Activated CD8-positive, alpha-beta memory T cell treated with anti-CD3 and anti-CD28 coated beads for 4 hours (primary cell): ENCODE data around the gene P3H3.
"Not testable (repeated sequence)": the region's sequence is repeated elsewhere in the genome, so short reads cannot be mapped to it uniquely, and the experiment has no call there.

Source experiments
- DNase-seq, 2 donors: peaks; one replicate each; pipeline ENCODE4 v3.0.0-alpha.2; 2020; ENCODE audit warnings: low read depth in 2 of 2

P3H3 gene

DNA sequence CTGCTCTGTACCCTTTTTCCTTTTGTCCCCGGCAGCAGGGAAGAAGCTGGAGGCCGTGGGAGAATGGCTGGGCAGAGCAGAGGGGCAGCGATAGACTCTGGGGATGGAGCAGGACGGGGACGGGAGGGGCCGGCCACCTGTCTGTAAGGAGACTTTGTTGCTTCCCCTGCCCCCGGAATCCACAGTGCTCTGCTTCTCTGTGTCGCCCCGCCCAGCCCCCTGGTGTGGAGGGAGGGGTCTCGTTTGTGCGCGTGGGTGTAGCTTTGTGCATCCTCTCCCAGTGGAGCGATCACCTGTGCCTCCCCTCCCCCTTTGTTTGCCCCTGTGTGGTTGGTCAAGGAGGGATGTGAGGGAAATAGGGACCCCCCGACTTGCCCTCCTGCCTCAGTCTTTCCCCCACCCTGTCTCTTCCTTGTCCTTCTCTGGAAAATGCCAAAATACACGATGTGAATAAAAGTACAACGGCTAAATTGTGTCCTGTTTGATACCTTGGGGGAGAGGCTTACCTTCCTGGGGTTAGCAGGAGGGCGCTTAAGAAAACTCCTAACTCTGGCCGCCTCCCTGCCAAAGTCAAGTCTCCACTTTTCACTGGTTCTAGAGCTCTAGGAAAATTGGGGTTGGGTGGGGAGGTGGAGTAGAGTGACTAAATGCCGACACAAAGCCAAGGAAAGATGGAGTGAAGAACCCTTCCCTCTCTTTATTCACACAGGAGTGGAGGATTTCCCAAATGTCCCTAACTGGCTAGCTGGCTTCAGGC lies 38.1 kb downstream of the P3H3 start:
- DNase-seq: no peak

DNA sequence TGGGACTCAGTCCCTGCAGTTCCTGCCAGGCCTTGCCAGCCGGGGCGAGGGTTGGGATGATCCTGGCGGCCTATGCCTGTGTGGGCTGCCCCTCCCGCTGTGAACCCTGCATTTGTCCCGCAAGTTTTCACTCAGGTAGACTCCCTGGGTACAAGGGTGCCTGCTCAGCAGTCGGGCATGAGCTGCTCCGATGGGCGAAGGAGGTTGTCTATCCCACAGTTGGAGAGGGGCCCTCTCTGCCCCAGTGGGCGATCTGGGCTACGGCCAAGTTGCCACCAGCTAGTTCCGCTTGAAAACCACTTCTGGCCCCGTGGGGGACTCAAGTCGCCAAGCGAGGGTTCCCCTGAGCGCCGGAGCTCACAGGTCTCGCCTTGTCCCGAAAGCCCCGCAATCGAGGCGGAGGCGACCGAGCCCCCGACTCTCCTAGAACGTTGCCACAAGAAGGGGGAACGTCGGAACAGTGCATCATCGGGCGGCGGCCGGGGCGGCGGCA lies 38.8 kb downstream of the P3H3 start:
- DNase-seq: no peak

DNA sequence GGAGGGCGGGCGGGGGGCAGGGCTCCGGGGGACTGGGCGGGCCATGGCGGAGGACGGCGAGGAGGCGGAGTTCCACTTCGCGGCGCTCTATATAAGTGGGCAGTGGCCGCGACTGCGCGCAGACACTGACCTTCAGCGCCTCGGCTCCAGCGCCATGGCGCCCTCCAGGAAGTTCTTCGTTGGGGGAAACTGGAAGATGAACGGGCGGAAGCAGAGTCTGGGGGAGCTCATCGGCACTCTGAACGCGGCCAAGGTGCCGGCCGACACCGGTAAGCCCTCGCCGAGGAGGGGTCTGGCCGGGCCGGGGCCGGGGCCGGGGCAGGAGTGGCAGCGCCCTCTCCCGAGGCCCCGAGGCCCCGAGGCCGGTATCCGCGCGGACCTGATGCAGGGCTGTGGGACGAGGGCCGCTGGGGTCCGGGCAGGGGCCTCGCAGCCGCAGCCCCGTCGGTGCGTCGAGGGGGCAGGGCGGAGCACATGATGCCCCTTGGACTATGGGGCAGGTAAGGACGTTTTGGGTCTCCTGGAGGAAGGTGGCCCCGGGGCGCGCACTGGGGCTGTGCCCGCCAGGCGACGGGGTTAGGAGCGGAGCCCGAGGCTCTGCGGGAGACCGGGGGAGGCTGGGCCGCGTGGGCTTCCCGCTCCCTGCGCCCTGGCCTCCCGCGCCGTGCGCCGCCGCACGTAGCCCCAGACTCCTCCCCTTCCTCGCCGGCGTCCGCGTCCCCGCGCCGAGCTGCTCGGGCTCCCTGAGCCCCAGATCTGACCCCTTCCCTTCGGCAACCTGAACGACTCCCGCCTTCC lies 39.4 kb downstream of the P3H3 start, which contains the start of gene TPI1:
Gene TPI1 (plus strand): TSS at position 119 of the 798 bp plus-strand sequence. CDS start 36 bp downstream, at position 155.
- DNase-seq: peak; percentile 53 to 59

DNA sequence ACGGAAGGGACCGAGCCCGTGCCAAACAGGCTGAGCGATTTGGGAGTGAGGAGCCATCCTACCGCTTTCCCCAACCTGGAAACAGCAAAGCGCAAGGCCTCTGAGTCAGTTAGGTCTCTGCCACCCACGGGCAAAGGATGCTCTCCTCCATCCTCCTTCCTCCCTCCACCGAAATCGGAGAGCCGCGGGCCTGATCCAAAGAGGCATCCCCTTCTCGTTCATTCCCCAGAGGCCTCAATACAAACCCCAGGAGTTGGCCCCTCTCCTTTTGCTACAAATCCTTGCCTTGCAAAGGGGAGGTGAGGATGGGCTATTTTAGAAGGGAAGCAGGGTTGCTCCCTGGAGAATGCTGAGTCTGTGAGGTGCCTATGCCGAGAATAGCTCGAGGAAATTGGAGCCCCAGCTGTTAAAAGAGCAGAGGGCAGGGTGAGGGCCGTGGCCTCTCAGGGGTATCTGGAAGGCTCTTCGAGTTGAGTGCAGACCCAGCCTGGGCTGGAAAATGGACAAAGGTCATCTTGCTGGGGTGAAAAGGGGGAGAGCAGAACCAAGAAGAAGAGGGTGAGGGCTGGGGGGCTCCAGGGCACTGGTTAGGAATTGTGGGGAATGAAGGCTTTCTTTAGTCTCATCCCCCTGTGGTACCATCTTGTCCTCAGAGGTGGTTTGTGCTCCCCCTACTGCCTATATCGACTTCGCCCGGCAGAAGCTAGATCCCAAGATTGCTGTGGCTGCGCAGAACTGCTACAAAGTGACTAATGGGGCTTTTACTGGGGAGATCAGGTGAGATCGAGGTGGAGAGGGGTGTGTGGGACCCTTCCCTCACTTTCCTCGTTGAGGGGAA lies 40.2 kb downstream of the P3H3 start:
- no peak for DNase-seq

- DNase-seq: peak; percentile 72 to 73
These were observed 41.1 kb downstream of the P3H3 start for GRCh38 chr12:6869049-6870021.

DNA sequence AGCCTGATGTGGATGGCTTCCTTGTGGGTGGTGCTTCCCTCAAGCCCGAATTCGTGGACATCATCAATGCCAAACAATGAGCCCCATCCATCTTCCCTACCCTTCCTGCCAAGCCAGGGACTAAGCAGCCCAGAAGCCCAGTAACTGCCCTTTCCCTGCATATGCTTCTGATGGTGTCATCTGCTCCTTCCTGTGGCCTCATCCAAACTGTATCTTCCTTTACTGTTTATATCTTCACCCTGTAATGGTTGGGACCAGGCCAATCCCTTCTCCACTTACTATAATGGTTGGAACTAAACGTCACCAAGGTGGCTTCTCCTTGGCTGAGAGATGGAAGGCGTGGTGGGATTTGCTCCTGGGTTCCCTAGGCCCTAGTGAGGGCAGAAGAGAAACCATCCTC lies 42.1 kb downstream of the P3H3 start:
- not testable (repeated sequence) for DNase-seq

DNA sequence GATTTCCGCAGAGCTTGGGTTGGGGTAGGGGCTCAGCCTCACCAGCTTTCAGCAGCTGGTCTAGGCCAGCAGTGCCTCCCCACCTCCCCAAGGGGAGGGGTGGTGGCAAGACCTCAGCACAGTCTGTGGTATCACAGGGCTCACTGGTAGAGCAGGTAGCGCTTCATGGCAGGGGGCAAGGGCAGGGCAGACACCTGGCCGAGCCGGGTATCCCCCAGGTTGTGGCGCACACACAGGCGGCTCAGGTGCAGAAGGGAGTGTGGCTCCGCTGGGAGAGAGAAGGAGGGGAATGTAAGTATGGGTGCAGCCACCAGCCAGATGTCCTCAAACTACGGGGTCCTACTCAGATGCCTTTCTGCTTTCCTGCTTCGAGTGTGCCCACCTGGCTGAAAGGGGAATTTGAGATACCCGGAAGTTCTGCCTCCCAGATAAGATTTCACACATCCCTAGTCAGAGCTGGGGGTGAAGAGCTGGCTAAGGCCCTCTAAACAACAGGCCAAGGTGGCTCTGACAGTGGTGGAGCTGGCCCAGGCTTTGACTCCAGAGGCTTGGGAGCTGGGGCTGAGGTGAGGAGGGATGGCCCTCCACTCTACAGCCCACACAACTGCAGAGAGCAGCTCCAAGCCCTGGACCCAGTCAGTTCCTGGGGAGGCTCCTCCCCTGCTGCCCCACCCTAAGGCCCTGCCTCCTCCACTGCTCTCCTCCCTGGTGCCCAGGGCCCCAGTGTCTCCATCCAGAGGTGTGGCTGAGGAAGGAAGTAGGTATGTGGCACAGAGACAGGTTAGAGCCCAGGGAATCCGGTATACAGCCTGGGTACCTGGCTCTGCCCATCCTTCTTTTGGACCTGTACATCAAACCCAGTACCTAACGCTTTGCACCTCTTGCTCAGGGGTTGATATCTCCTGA lies 43.1 kb downstream of the P3H3 start:
- DNase-seq: no peak

DNA sequence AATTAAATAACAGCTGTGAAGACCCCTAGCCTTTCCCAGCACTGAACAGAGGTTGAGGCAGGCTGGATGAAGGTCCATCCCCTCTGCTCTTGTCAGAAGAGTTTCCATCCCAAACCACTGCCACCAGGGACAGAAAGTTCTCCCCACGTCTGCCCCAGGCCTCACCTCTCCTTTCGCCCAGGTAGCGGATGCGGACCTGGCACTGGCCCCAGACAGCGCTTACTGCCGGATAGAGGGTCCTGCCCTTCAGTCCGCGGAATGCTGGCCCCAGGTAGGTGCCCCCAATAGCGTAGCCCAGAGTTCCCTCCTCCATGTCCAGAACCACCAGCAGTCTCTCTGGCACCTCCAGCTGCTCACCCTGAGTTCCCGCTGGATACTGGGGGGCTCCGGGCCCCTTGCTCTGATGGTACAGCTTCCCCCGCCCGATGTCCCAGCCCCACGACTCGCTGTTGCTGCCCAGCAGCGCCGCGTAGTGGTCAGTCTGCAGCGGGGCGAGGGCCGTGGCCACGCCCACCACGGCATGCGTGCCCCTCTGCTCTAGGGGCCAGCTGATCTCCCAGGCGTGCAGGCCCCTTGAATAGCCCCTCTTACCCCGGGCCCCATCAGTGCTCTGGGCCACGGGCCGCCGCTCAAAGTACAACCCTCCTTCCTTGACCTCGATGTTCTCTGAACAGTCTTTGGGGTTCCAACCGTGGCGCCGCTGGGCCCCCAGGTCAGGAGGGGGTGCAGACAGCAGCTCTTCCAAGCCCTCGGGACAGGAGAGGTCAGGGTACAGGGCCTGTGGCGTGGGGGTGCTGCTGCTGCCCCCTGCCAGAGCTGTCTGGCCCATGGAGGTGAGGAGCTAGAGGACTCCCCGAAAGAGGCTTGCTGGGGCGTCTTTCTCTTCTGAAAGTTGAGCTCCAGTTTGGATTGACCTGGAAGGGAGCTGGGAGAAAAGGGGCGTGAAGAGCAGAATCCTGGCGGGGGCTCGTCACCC lies 44.2 kb downstream of the P3H3 start:
- DNase-seq: peak; percentile 60 to 71

DNA sequence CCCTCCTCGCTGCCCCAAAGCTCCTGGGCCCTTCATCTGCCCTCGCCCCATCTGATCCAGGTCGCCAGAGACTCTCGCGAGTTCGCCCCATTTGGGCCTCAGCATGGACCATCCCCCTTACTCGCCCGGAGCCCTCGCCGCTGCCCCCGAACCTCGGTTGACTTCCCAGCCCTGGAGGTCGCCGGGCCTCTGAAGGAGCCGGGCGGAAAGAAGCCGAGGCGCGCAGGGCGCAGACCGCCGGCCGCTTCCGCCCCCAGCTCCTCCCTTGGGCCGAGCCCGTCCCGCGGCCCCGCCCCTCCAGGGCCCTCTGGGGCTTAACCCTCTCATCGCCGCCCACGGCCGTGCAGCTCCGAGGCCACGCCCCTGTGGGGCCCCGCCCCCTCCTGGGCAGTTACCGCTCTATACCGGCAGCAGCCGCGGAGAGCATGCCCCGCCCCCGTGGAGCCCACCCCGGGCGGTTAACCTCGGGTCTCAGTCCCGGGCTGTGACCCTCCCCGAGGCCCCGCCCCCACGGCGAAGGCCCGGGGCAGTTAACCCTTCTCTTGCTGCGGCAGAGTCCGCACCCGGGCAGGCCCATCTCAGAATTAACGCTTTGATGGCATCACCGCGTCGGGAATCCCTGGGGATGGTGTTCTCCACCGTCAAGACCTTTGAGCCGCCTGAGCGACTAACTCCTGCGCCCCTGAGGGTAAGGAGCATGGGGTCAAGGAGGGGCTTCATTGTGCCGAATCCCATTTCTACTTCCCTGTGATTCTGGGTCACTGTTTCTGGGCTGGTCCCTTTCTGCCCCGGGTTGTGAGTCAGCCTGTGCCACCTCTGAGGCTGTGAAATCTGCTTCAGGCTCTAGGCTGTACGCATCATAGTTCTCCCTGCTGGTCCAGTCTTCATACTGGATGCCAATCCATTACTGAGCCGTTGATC lies 45.1 kb downstream of the P3H3 start, which contains the start of gene SPSB2:
Gene SPSB2 (minus strand): TSS at position 210 of the 921 bp plus-strand sequence. CDS start 402 bp downstream, outside the sequence.
- DNase-seq: peak; percentile 96 to 100

- not testable (repeated sequence) for DNase-seq
These were observed 45.8 kb downstream of the P3H3 start for GRCh38 chr12:6874015-6874368.

DNA sequence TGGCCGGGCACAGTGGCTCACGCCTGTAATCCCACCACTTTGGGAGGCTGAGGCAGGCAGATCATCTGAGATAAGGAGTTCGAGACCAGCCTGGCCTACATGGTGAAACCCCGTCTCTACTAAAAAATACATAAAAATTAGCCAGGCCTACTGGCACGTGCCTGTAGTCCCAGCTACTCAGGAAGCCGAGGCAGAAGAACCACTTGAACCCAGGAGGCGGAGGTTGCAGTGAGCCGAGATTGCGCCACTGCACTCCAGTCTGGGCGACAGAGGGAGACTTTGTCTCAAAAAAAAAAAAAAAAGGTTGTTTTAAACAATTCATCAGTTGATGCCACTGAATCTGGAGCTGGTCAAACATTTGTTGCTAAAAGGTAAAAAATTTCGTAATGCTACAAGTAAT lies 51.6 kb downstream of the P3H3 start:
- not testable (repeated sequence) for DNase-seq

GRCh38 chr12:6883252-6883651 lies 55.0 kb downstream of the P3H3 start:
- DNase-seq: no peak

GRCh38 chr12:6883683-6884082 lies 55.5 kb downstream of the P3H3 start:
- DNase-seq: no peak

DNA sequence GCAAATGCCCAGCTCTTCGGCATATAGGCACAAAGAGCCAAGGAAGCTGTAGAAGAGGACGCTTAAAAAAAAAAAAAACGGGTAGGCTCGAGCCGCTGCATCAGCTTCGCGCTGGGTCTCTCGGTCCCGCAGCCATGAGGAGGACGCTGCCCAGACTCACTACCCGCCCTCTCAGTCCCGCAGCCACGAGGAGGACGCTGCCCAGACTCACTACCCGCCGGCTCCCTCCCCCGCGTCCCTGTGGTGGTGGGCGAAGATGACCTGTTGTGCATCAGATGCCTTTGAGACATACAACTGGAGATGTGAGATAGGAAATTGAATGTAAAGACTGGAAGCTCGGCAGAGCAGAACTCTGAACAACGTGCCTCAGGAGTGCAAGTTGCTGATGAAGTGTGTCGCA lies 56.3 kb downstream of the P3H3 start:
- no peak for DNase-seq

- DNase-seq: not testable (repeated sequence)
These were observed 58.2 kb downstream of the P3H3 start for GRCh38 chr12:6886206-6886999.

- no peak for DNase-seq
These were observed 59.3 kb downstream of the P3H3 start for GRCh38 chr12:6887460-6887859.
